ENCODE measurements around the gene ACAP2.
A peak's percentile ranks its signal among the peaks of the same experiment; 100 is the strongest.

The ACAP2 gene

DNA sequence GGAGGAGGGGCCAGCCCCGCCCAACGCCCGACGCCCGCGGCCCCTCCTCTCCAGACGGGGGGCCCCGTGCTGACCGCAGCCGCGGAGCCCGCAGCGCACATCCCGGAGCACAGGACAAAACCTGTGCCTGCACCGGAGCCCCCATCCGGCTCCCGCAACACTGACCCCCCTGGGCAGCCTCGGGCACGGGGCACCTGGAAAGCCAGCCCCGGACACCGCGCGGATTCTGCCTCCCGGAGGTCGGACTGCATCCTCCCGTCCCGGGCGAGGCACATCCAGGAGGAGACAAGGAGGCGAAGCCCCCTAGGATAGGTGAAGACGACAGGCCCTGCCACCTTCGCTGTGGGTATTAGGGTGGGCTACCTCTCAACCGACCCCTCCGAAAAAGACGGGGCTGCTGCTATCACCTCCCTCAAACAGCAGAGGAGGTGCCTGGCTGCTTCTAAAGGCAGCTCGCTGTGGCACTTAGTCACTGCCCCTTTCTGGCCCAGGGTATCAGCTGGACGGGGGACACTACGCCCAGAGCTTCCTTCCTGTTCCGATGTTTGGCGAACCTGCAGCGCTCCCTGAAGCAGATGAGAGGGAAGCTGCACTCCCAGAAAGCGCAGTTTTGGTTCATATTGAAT is 182.4 kb downstream of the ACAP2 start:
- no peak for TF ChIP-seq CTCF (IDR thresholded peaks at IDR 0.05)
- no peaks in the 10 kb centered on the region for H3K36me3 ChIP-seq (ENCODE audit: control insufficient read depth, insufficient read depth, low read length)
- peak overlapping the region; percentile 53 for H3K27ac ChIP-seq
- H3K9ac ChIP-seq, result no peak overlapping the region
- peak overlapping the region; percentile 48 for H3K4me3 ChIP-seq (ENCODE audit: low read depth, low read length)
- H3K4me1 ChIP-seq, result peaks cover 22% of the 10 kb centered on the region
- peak overlapping the region; percentile 76 for H3K4me2 ChIP-seq (ENCODE audit: low read length)
- H2AFZ ChIP-seq, result peak overlapping the region; percentile 79
- no peaks in the 10 kb centered on the region for H3K9me3 ChIP-seq (ENCODE audit: control insufficient read depth, low read length)
- peaks cover 20% of the 10 kb centered on the region for H3K79me2 ChIP-seq
- H3K27me3 ChIP-seq (ENCODE audit: control insufficient read depth, insufficient read depth, low read length), result no peaks in the 10 kb centered on the region

GRCh38 chr3:195259475-195260279 is 183.1 kb downstream of the ACAP2 start:
- TF ChIP-seq CTCF (IDR thresholded peaks at IDR 0.05), result no peak
- no peaks in the 10 kb centered on the region for H3K9me3 ChIP-seq (ENCODE audit: control insufficient read depth, low read length)
- peaks cover 26% of the 10 kb centered on the region for H3K79me2 ChIP-seq
- peak overlapping the region; percentile 70 for H3K9ac ChIP-seq
- peak overlapping the region; percentile 87 for H2AFZ ChIP-seq
- no peaks in the 10 kb centered on the region for H3K27me3 ChIP-seq (ENCODE audit: control insufficient read depth, insufficient read depth, low read length)
- peaks cover 22% of the 10 kb centered on the region for H3K4me1 ChIP-seq
- H3K4me3 ChIP-seq (ENCODE audit: low read depth, low read length), result peak overlapping the region; percentile 64
- peak overlapping the region; percentile 82 for H3K4me2 ChIP-seq (ENCODE audit: low read length)
- H3K36me3 ChIP-seq (ENCODE audit: control insufficient read depth, insufficient read depth, low read length), result no peaks in the 10 kb centered on the region
- H3K27ac ChIP-seq, result peak overlapping the region; percentile 89

DNA sequence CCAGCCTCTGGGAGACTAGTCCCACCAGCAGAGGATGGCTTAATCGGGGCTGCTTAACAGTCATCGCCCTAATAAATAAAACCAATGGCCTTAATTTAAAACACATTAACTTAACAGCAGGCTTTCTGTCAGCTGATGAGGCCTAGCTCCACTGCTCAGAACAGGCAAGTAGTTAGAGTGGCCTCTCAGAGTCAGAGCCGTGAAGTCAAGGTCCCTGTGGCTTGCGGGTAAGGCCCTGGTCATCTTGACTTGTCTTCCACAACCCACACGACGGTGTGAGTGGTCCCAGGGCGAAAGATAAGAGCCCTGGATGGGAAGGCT is 183.7 kb downstream of the ACAP2 start:
- Histone ChIP-seq H3K27me3 (ENCODE audit: control insufficient read depth, insufficient read depth, low read length) (no peaks in the 10 kb centered on the region), H3K4me2 (ENCODE audit: low read length) (peak overlapping the region; percentile 82), H3K4me3 (ENCODE audit: low read depth, low read length) (peak overlapping the region; percentile 64), H3K4me1 (peaks cover 22% of the 10 kb centered on the region), H3K9ac (peak overlapping the region; percentile 70), H3K36me3 (ENCODE audit: control insufficient read depth, insufficient read depth, low read length) (no peaks in the 10 kb centered on the region), H2AFZ (peak overlapping the region; percentile 87), H3K79me2 (peaks cover 27% of the 10 kb centered on the region), H3K9me3 (ENCODE audit: control insufficient read depth, low read length) (no peaks in the 10 kb centered on the region), H3K27ac (peak overlapping the region; percentile 89)
- TF ChIP-seq CTCF (IDR thresholded peaks at IDR 0.05), result no peak

DNA sequence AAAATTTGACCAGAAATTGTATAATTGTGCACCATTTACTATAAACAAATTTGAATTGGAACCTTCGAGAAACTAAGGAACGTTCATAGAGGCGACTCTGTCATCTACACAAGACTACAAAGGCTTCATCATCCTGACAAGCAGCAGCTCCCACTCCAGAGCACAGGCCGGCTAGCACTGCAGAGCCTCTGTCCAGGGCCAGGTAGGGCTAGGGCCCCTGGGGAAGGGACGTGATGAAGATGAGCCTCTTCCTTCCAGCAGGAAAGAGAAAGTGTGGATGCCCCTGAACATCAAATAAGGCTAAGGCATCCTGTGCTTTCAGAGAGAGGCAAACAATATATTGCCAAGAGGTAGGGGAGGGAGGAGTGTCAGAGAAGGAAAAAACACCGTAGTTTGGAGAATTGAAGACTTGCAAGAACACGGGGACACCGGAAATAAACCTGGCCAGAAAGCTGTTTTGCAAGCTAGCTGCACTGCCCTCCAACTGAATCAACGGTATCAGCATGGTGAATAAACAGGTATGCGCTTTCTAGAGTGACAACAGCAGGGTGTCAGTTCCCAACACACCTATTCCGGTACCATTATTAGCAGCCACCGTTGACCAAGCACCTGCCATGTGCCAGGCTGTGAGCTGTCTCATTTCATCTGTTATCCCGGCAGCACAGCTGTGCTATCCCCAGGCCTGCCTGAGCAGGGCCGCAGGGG is 184.2 kb downstream of the ACAP2 start:
- Histone ChIP-seq H3K4me3 (ENCODE audit: low read depth, low read length) (no peak overlapping the region), H3K4me1 (peaks cover 22% of the 10 kb centered on the region), H3K79me2 (peaks cover 33% of the 10 kb centered on the region), H3K36me3 (ENCODE audit: control insufficient read depth, insufficient read depth, low read length) (no peaks in the 10 kb centered on the region), H2AFZ (peak overlapping the region; percentile 87), H3K9ac (peak overlapping the region; percentile 70), H3K27me3 (ENCODE audit: control insufficient read depth, insufficient read depth, low read length) (no peaks in the 10 kb centered on the region), H3K4me2 (ENCODE audit: low read length) (peak overlapping the region; percentile 82), H3K27ac (peak overlapping the region; percentile 89), H3K9me3 (ENCODE audit: control insufficient read depth, low read length) (no peaks in the 10 kb centered on the region)
- peak; percentile 11 for TF ChIP-seq CTCF (IDR thresholded peaks at IDR 0.05)
